ENCODE data around the gene VASN. TPM values are rescaled to one million over a fixed set of nuclear protein-coding genes. Genes with fewer than 3 reads are reported as not detected.

The VASN gene
- polyA plus RNA-seq, 1 donor, result 5.7 TPM

GRCh38 chr16:4362476-4363135, 9.0 kb upstream of the VASN start:
- Histone ChIP-seq H3K36me3 (ENCODE audit: control insufficient read depth, insufficient read depth, low read length) (peaks cover 77% of the 10 kb centered on the region), H3K9me3 (ENCODE audit: control insufficient read depth, low read depth, low read length) (no peaks in the 10 kb centered on the region), H3K27me3 (ENCODE audit: control insufficient read depth, insufficient read depth, low read length) (no peaks in the 10 kb centered on the region), H3K4me3 (ENCODE audit: low read length) (no peak overlapping the region), H3K27ac (ENCODE audit: low read length) (no peak overlapping the region), H3K4me1 (ENCODE audit: control insufficient read depth, insufficient read depth, low read length) (no peaks in the 10 kb centered on the region)
- WGBS (ENCODE audit: insufficient coverage, low lambda C conversion rate), result no CpG with 5 or more reads among the region's 19 CpGs
- no peak for DNase-seq

- peaks cover 60% of the 10 kb centered on the region for H3K36me3 ChIP-seq (ENCODE audit: control insufficient read depth, insufficient read depth, low read length)
- DNase-seq, result no peak
- H3K9me3 ChIP-seq (ENCODE audit: control insufficient read depth, low read depth, low read length), result no peaks in the 10 kb centered on the region
- no peak overlapping the region for H3K4me3 ChIP-seq (ENCODE audit: low read length)
- no peak overlapping the region for H3K27ac ChIP-seq (ENCODE audit: low read length)
- H3K27me3 ChIP-seq (ENCODE audit: control insufficient read depth, insufficient read depth, low read length), result no peaks in the 10 kb centered on the region
- no peaks in the 10 kb centered on the region for H3K4me1 ChIP-seq (ENCODE audit: control insufficient read depth, insufficient read depth, low read length)
- WGBS (ENCODE audit: insufficient coverage, low lambda C conversion rate), result no CpG with 5 or more reads among the region's 37 CpGs
Measured at GRCh38 chr16:4364196-4365013, 7.2 kb upstream of the VASN start.

GRCh38 chr16:4365014-4365406, 6.6 kb upstream of the VASN start:
- Histone ChIP-seq H3K4me1 (ENCODE audit: control insufficient read depth, insufficient read depth, low read length) (no peaks in the 10 kb centered on the region), H3K36me3 (ENCODE audit: control insufficient read depth, insufficient read depth, low read length) (peaks cover 58% of the 10 kb centered on the region), H3K9me3 (ENCODE audit: control insufficient read depth, low read depth, low read length) (no peaks in the 10 kb centered on the region), H3K4me3 (ENCODE audit: low read length) (no peak overlapping the region), H3K27ac (ENCODE audit: low read length) (no peak overlapping the region), H3K27me3 (ENCODE audit: control insufficient read depth, insufficient read depth, low read length) (no peaks in the 10 kb centered on the region)
- no CpG with 5 or more reads among the region's 10 CpGs for WGBS (ENCODE audit: insufficient coverage, low lambda C conversion rate)
- no peak for DNase-seq

- Histone ChIP-seq H3K27me3 (ENCODE audit: control insufficient read depth, insufficient read depth, low read length) (no peaks in the 10 kb centered on the region), H3K4me1 (ENCODE audit: control insufficient read depth, insufficient read depth, low read length) (peaks cover 2% of the 10 kb centered on the region), H3K4me3 (ENCODE audit: low read length) (no peak overlapping the region), H3K36me3 (ENCODE audit: control insufficient read depth, insufficient read depth, low read length) (peaks cover 54% of the 10 kb centered on the region), H3K27ac (ENCODE audit: low read length) (no peak overlapping the region), H3K9me3 (ENCODE audit: control insufficient read depth, low read depth, low read length) (no peaks in the 10 kb centered on the region)
- DNase-seq, result no peak
- no CpG with 5 or more reads among the region's 12 CpGs for whole genome bisulfite sequencing (ENCODE audit: insufficient coverage, low lambda C conversion rate)
Measured at GRCh38 chr16:4365615-4366014, 6.0 kb upstream of the VASN start.

GRCh38 chr16:4366016-4366415, 5.6 kb upstream of the VASN start:
- H3K27me3 ChIP-seq (ENCODE audit: control insufficient read depth, insufficient read depth, low read length), result no peaks in the 10 kb centered on the region
- no peak overlapping the region for H3K27ac ChIP-seq (ENCODE audit: low read length)
- WGBS (ENCODE audit: insufficient coverage, low lambda C conversion rate), result no CpG with 5 or more reads among the region's 13 CpGs
- H3K4me3 ChIP-seq (ENCODE audit: low read length), result no peak overlapping the region
- peaks cover 5% of the 10 kb centered on the region for H3K4me1 ChIP-seq (ENCODE audit: control insufficient read depth, insufficient read depth, low read length)
- no peaks in the 10 kb centered on the region for H3K9me3 ChIP-seq (ENCODE audit: control insufficient read depth, low read depth, low read length)
- peaks cover 50% of the 10 kb centered on the region for H3K36me3 ChIP-seq (ENCODE audit: control insufficient read depth, insufficient read depth, low read length)
- DNase-seq, result no peak

- Histone ChIP-seq H3K27me3 (ENCODE audit: control insufficient read depth, insufficient read depth, low read length) (no peaks in the 10 kb centered on the region), H3K36me3 (ENCODE audit: control insufficient read depth, insufficient read depth, low read length) (peaks cover 37% of the 10 kb centered on the region), H3K9me3 (ENCODE audit: control insufficient read depth, low read depth, low read length) (no peaks in the 10 kb centered on the region), H3K4me3 (ENCODE audit: low read length) (no peak overlapping the region), H3K4me1 (ENCODE audit: control insufficient read depth, insufficient read depth, low read length) (peaks cover 14% of the 10 kb centered on the region), H3K27ac (ENCODE audit: low read length) (no peak overlapping the region)
- DNase-seq, result no peak
- 100% methylated on average over 1 of the region's 5 CpGs for WGBS (ENCODE audit: insufficient coverage, low lambda C conversion rate)
Measured at GRCh38 chr16:4367393-4367856, 4.2 kb upstream of the VASN start.

- peaks cover 28% of the 10 kb centered on the region for H3K4me1 ChIP-seq (ENCODE audit: control insufficient read depth, insufficient read depth, low read length)
- no CpG with 5 or more reads among the region's 13 CpGs for WGBS (ENCODE audit: insufficient coverage, low lambda C conversion rate)
- H3K4me3 ChIP-seq (ENCODE audit: low read length), result no peak overlapping the region
- H3K36me3 ChIP-seq (ENCODE audit: control insufficient read depth, insufficient read depth, low read length), result peaks cover 25% of the 10 kb centered on the region
- no peak for DNase-seq
- no peaks in the 10 kb centered on the region for H3K9me3 ChIP-seq (ENCODE audit: control insufficient read depth, low read depth, low read length)
- no peaks in the 10 kb centered on the region for H3K27me3 ChIP-seq (ENCODE audit: control insufficient read depth, insufficient read depth, low read length)
- no peak overlapping the region for H3K27ac ChIP-seq (ENCODE audit: low read length)
Measured at GRCh38 chr16:4369007-4369733, 2.5 kb upstream of the VASN start.

- H3K27ac ChIP-seq (ENCODE audit: low read length), result peak overlapping the region; percentile 38
- WGBS (ENCODE audit: insufficient coverage, low lambda C conversion rate), result 100% methylated on average over 1 of the region's 3 CpGs
- no peaks in the 10 kb centered on the region for H3K27me3 ChIP-seq (ENCODE audit: control insufficient read depth, insufficient read depth, low read length)
- peaks cover 35% of the 10 kb centered on the region for H3K4me1 ChIP-seq (ENCODE audit: control insufficient read depth, insufficient read depth, low read length)
- no peaks in the 10 kb centered on the region for H3K9me3 ChIP-seq (ENCODE audit: control insufficient read depth, low read depth, low read length)
- peaks cover 15% of the 10 kb centered on the region for H3K36me3 ChIP-seq (ENCODE audit: control insufficient read depth, insufficient read depth, low read length)
- no peak overlapping the region for H3K4me3 ChIP-seq (ENCODE audit: low read length)
- no peak for DNase-seq
Measured at GRCh38 chr16:4370151-4370550, 1.5 kb upstream of the VASN start.

GRCh38 chr16:4370570-4371356, 885 bp upstream of the VASN start:
- Histone ChIP-seq H3K36me3 (ENCODE audit: control insufficient read depth, insufficient read depth, low read length) (peaks cover 10% of the 10 kb centered on the region), H3K4me1 (ENCODE audit: control insufficient read depth, insufficient read depth, low read length) (peaks cover 35% of the 10 kb centered on the region), H3K27ac (ENCODE audit: low read length) (peak overlapping the region; percentile 38), H3K4me3 (ENCODE audit: low read length) (no peak overlapping the region), H3K9me3 (ENCODE audit: control insufficient read depth, low read depth, low read length) (no peaks in the 10 kb centered on the region), H3K27me3 (ENCODE audit: control insufficient read depth, insufficient read depth, low read length) (no peaks in the 10 kb centered on the region)
- peak in 1 of 2 donors; percentile 31 for DNase-seq
- no CpG with 5 or more reads among the region's 14 CpGs for WGBS (ENCODE audit: insufficient coverage, low lambda C conversion rate)
